ENCODE measurements around the gene SPEM3.

Gene SPEM3

GRCh38 chr17:7405350-7406234 is 23.1 kb upstream of the SPEM3 start:
- no peak overlapping the region for H3K27ac ChIP-seq (ENCODE audit: low read length)
- H3K27me3 ChIP-seq (ENCODE audit: insufficient read depth, low read length): no peaks in the 10 kb centered on the region
- peaks cover 8% of the 10 kb centered on the region; the same call in 1 of the 2 replicates for H3K4me1 ChIP-seq (ENCODE audit: insufficient read depth, low read length)
- H3K4me3 ChIP-seq (ENCODE audit: low read length): peak overlapping the region; percentile 89
- H3K36me3 ChIP-seq (ENCODE audit: insufficient read depth, low read depth, low read length): peaks cover 19% of the 10 kb centered on the region
- H3K9ac ChIP-seq (ENCODE audit: low read depth, low read length): peak overlapping the region; percentile 83; the same call in 1 of the 2 replicates
- H3K9me3 ChIP-seq (ENCODE audit: insufficient read depth, low read depth, low read length): no peaks in the 10 kb centered on the region

- H3K4me3 ChIP-seq (ENCODE audit: low read length): peak overlapping the region; percentile 89
- H3K36me3 ChIP-seq (ENCODE audit: insufficient read depth, low read depth, low read length): peaks cover 19% of the 10 kb centered on the region
- no peaks in the 10 kb centered on the region for H3K27me3 ChIP-seq (ENCODE audit: insufficient read depth, low read length)
- peak overlapping the region; percentile 83; the same call in 1 of the 2 replicates for H3K9ac ChIP-seq (ENCODE audit: low read depth, low read length)
- H3K27ac ChIP-seq (ENCODE audit: low read length): no peak overlapping the region
- H3K4me1 ChIP-seq (ENCODE audit: insufficient read depth, low read length): peaks cover 8% of the 10 kb centered on the region; the same call in 1 of the 2 replicates
- H3K9me3 ChIP-seq (ENCODE audit: insufficient read depth, low read depth, low read length): no peaks in the 10 kb centered on the region
Observed at GRCh38 chr17:7406235-7406825, 22.3 kb upstream of the SPEM3 start.

DNA sequence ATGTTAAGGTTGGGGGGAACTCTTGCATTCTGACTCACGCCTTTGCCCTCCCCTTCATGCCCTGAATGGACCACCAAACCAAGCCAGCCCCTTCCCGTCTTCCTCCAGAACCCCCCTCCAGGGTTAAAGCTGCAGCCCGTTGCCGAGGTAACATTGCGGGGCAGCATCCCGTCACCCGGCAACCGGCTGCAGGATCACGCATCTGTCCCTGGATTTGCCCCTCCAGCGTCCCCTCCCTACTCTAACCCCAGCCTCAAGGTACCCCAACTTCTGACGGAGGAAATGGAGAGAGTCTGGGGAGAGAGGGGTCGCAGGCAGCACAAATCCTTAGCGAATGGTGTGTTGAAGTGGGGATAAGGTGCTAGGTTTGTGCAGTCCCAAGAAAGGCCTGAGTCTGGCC is 21.6 kb upstream of the SPEM3 start:
- H3K36me3 ChIP-seq (ENCODE audit: insufficient read depth, low read depth, low read length): peaks cover 19% of the 10 kb centered on the region
- H3K4me1 ChIP-seq (ENCODE audit: insufficient read depth, low read length): peaks cover 8% of the 10 kb centered on the region; the same call in 1 of the 2 replicates
- H3K9me3 ChIP-seq (ENCODE audit: insufficient read depth, low read depth, low read length): no peaks in the 10 kb centered on the region
- no peaks in the 10 kb centered on the region for H3K27me3 ChIP-seq (ENCODE audit: insufficient read depth, low read length)
- no peak overlapping the region for H3K4me3 ChIP-seq (ENCODE audit: low read length)
- H3K27ac ChIP-seq (ENCODE audit: low read length): no peak overlapping the region
- no peak overlapping the region for H3K9ac ChIP-seq (ENCODE audit: low read depth, low read length)

DNA sequence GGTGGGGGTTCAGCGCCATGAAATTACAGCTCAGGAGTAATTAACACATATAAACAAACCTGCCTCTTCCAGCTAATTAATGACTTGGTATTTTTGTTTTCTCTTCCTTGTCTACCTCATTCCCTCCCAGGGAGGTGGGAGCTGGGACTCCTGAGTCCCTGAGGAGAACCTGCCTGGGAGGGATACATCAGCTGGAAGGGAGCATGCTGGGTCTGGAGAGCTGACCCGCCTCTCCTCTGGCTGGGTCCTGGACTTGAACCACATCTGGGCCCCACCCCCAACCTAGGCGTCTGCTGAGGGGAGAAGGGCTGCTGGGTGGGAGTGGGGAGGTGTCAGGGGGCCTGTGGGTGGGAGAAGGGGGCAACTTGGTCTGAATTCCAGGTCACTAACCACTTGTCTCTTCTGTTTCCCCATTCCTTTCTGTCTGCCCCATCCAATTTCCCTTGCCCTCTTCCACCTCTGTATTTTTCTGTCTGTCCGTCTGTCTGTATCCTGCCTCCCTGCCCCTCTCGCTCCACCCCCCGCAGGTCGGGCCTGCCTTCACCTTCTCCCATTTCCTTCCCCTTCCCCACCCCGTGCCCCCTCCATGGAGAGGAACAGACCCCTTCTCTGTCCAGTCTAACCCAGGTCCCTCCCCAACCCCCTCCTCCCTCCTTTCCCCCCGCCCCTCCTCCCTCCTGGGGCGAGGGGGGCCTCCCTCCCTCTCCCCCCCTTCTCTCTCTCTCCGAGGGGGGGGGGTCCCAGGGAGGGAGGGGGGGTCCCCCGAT is 21.0 kb upstream of the SPEM3 start, which contains the start of gene NLGN2:
NLGN2 (plus strand) TSS at position 361 of the 767 bp plus-strand sequence. CDS start 411 bp downstream, outside the sequence.
- H3K9me3 ChIP-seq (ENCODE audit: insufficient read depth, low read depth, low read length): no peaks in the 10 kb centered on the region
- no peak within 1 kb of the TSS; the same call in 1 of the 2 replicates for H3K4me3 ChIP-seq (ENCODE audit: low read length)
- peaks cover 24% of the 10 kb centered on the region for H3K36me3 ChIP-seq (ENCODE audit: insufficient read depth, low read depth, low read length)
- H3K27me3 ChIP-seq (ENCODE audit: insufficient read depth, low read length): no peaks in the 10 kb centered on the region
- peaks cover 7% of the 10 kb centered on the region; the same call in 1 of the 2 replicates for H3K4me1 ChIP-seq (ENCODE audit: insufficient read depth, low read length)
- no peak within 1 kb of the TSS for H3K9ac ChIP-seq (ENCODE audit: low read depth, low read length)
- no peak within 1 kb of the TSS for H3K27ac ChIP-seq (ENCODE audit: low read length)

DNA sequence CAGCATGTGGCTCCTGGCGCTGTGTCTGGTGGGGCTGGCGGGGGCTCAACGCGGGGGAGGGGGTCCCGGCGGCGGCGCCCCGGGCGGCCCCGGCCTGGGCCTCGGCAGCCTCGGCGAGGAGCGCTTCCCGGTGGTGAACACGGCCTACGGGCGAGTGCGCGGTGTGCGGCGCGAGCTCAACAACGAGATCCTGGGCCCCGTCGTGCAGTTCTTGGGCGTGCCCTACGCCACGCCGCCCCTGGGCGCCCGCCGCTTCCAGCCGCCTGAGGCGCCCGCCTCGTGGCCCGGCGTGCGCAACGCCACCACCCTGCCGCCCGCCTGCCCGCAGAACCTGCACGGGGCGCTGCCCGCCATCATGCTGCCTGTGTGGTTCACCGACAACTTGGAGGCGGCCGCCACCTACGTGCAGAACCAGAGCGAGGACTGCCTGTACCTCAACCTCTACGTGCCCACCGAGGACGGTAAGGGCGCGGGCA is 20.4 kb upstream of the SPEM3 start:
- no peaks in the 10 kb centered on the region for H3K9me3 ChIP-seq (ENCODE audit: insufficient read depth, low read depth, low read length)
- no peak overlapping the region; the same call in 1 of the 2 replicates for H3K4me3 ChIP-seq (ENCODE audit: low read length)
- H3K4me1 ChIP-seq (ENCODE audit: insufficient read depth, low read length): peaks cover 3% of the 10 kb centered on the region; the same call in 1 of the 2 replicates
- H3K9ac ChIP-seq (ENCODE audit: low read depth, low read length): no peak overlapping the region
- H3K27me3 ChIP-seq (ENCODE audit: insufficient read depth, low read length): no peaks in the 10 kb centered on the region
- no peak overlapping the region for H3K27ac ChIP-seq (ENCODE audit: low read length)
- H3K36me3 ChIP-seq (ENCODE audit: insufficient read depth, low read depth, low read length): peaks cover 28% of the 10 kb centered on the region

DNA sequence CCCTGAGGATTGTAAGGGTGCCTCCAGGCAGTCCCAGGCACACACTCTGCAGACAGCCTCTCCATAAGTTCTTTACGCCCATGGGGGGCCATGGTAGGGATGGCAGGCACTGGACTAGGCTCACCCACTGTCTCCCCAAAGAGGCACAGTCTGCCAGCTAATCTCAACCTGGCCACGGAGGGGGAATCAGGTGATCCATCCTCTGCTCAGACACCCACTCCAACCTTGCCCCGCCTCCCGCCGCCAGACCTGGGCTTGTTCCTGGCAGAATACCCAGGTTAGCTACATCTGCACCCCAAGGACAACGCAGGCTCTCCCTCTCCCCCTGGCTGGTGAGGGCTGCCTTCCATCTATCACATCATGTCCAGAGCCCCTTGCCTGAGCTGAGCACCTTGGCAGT is 19.8 kb upstream of the SPEM3 start:
- Histone ChIP-seq H3K9me3 (ENCODE audit: insufficient read depth, low read depth, low read length) (no peaks in the 10 kb centered on the region), H3K36me3 (ENCODE audit: insufficient read depth, low read depth, low read length) (peaks cover 28% of the 10 kb centered on the region), H3K9ac (ENCODE audit: low read depth, low read length) (no peak overlapping the region), H3K4me3 (ENCODE audit: low read length) (no peak overlapping the region), H3K27ac (ENCODE audit: low read length) (no peak overlapping the region), H3K4me1 (ENCODE audit: insufficient read depth, low read length) (peaks cover 3% of the 10 kb centered on the region; the same call in 1 of the 2 replicates), H3K27me3 (ENCODE audit: insufficient read depth, low read length) (no peaks in the 10 kb centered on the region)

DNA sequence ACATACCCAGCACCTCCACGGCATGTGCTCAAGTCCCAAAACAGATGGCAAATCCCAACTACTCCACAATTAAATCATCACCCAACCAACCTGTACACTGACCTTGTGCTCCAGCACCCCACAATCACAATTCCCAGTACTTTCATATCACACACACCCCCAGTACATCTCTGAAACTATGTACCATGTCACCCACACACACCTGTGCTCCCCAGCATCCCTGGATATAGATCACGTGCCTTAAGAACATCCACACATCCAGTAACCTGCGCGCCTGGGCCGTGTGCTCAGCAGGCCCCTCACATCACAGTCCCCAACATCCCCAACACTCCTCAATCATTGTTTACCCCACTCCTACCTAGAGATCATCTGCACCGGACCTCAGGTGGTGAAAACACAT is 18.9 kb upstream of the SPEM3 start:
- Histone ChIP-seq H3K4me3 (ENCODE audit: low read length) (no peak overlapping the region), H3K27me3 (ENCODE audit: insufficient read depth, low read length) (no peaks in the 10 kb centered on the region)

DNA sequence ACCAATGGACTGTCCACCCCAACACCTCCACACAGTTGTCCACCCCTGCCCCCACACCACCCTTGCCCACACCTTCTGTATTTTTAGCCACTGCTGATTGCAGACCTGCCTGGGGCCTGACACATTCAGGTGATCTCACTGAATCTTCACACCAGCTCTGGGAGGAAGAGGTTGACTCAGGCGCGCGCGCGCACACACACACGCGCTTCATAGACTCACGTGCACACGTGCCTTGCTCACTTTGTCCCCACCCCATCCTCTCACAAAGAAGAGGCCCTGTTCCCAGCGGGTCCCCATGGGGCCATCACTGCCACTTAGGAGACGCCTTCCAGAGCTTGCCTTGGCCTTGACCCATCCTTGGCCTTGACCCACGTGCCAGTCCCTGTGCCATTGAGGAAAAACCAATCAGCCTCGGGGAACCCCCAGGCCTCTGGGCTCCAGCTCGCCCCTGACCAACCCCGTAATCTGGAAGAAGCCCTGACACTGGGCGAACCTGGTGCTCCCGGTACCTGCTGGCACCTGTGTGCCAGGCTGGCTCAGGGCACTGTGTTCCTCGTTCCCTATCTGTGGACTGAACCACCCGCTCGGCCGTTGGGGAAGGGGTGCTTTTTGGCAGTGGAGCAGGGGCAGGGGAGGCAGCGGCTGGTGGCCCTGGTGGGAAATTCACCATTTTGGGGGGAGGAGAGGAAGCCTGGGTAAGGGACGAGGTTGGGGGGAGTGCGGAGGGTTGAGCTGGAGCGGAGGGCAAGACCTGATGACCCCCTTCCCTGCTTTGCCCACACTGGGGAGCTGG is 17.8 kb upstream of the SPEM3 start:
- H3K27ac ChIP-seq (ENCODE audit: low read length): no peak overlapping the region
- no peaks in the 10 kb centered on the region for H3K27me3 ChIP-seq (ENCODE audit: insufficient read depth, low read length)
- H3K9ac ChIP-seq (ENCODE audit: low read depth, low read length): no peak overlapping the region
- peaks cover 3% of the 10 kb centered on the region; the same call in 1 of the 2 replicates for H3K4me1 ChIP-seq (ENCODE audit: insufficient read depth, low read length)
- H3K9me3 ChIP-seq (ENCODE audit: insufficient read depth, low read depth, low read length): no peaks in the 10 kb centered on the region
- H3K4me3 ChIP-seq (ENCODE audit: low read length): no peak overlapping the region
- H3K36me3 ChIP-seq (ENCODE audit: insufficient read depth, low read depth, low read length): peaks cover 41% of the 10 kb centered on the region

More for the DNA sequence above, 18.9 kb upstream of the SPEM3 start:
- Histone ChIP-seq H3K9me3 (ENCODE audit: insufficient read depth, low read depth, low read length) (no peaks in the 10 kb centered on the region), H3K27ac (ENCODE audit: low read length) (no peak overlapping the region), H3K36me3 (ENCODE audit: insufficient read depth, low read depth, low read length) (peaks cover 30% of the 10 kb centered on the region), H3K9ac (ENCODE audit: low read depth, low read length) (no peak overlapping the region), H3K4me1 (ENCODE audit: insufficient read depth, low read length) (peaks cover 3% of the 10 kb centered on the region; the same call in 1 of the 2 replicates)

DNA sequence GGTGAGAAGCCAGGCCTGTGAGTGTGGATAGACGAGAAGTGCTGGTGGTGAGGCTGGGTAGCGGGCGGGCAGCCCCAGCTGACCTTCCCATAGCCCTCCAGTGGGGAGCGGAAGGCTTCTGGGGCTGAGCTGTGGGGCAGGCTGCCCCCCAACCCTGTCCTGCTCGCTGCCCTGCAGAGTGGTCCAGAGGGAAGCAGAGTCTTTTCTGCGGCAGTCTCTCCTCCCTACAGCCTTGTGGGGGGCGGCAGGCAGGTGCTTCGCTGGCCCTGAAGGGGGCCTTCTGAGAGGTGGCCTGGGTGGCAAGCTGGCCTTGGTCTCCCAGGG is 17.3 kb upstream of the SPEM3 start:
- H3K9me3 ChIP-seq (ENCODE audit: insufficient read depth, low read depth, low read length): no peaks in the 10 kb centered on the region
- peaks cover 3% of the 10 kb centered on the region; the same call in 1 of the 2 replicates for H3K4me1 ChIP-seq (ENCODE audit: insufficient read depth, low read length)
- no peaks in the 10 kb centered on the region for H3K27me3 ChIP-seq (ENCODE audit: insufficient read depth, low read length)
- peaks cover 45% of the 10 kb centered on the region for H3K36me3 ChIP-seq (ENCODE audit: insufficient read depth, low read depth, low read length)
- no peak overlapping the region for H3K9ac ChIP-seq (ENCODE audit: low read depth, low read length)
- H3K27ac ChIP-seq (ENCODE audit: low read length): no peak overlapping the region
- no peak overlapping the region for H3K4me3 ChIP-seq (ENCODE audit: low read length)

DNA sequence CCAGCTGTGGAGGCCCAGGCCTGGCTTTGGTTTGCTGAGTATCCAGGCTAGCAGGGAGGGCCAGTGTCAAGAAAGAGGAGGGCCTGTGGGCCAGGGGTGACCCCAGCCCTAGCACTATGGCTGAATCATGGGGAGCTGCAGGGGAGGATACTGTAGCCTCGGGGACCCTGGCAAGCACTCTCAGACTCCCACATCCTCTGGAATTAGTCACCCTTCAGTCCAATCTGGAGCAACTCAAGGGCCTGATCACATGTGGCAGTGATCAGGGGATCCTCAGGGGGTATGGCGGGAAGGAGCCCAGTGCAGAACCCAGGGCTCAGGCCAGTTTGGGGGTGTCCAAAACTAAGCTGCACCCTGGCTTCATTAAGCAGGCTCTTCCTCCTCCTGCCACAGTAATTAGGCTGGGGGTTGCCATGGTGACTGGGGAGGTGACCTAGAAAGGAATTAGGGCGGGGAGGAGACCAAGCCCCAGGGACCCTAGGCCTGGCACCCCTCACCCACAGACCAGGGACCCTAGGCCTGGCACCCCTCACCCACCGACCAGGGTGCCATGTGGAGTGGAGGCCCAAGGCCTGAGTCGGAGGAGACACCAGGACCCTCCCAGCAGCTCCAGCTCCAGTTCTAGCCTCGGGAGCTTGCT is 15.2 kb upstream of the SPEM3 start:
- H3K9ac ChIP-seq (ENCODE audit: low read depth, low read length): no peak overlapping the region

More for the DNA sequence above, 15.2 kb upstream of the SPEM3 start:
- Histone ChIP-seq H3K4me3 (ENCODE audit: low read length) (no peak overlapping the region), H3K27me3 (ENCODE audit: insufficient read depth, low read length) (no peaks in the 10 kb centered on the region), H3K36me3 (ENCODE audit: insufficient read depth, low read depth, low read length) (peaks cover 55% of the 10 kb centered on the region), H3K9me3 (ENCODE audit: insufficient read depth, low read depth, low read length) (no peaks in the 10 kb centered on the region), H3K27ac (ENCODE audit: low read length) (no peak overlapping the region), H3K4me1 (ENCODE audit: insufficient read depth, low read length) (peaks cover 2% of the 10 kb centered on the region; the same call in 1 of the 2 replicates)

All from iPS-20b (cell line).